HG02588 (cell line): ENCODE measurements around the gene IQCH.

ENCODE experiments used
- ATAC-seq: cut with Tn5 transposase; IDR thresholded peaks from one replicate; pipeline ENCODE4 v1.9.1; 2021; ENCODE audit warnings: mild to moderate bottlenecking, moderate library complexity; ENCODE audit not compliant: unreplicated experiment

Gene IQCH

GRCh38 chr15:67551207-67551743 is 296.7 kb downstream of the IQCH start:
- no peak for ATAC-seq
